GM21526 (cell line): ENCODE measurements around the gene MED12L.

Experiments used
- ATAC-seq: cut with Tn5 transposase; IDR thresholded peaks from one replicate; pipeline ENCODE4 v1.9.1; 2021; ENCODE audit warnings: moderate library complexity; ENCODE audit not compliant: unreplicated experiment, low FRiP score

Gene MED12L

GRCh38 chr3:151312972-151313371 lies 227.5 kb downstream of the MED12L start:
- ATAC-seq: no peak

GRCh38 chr3:151314137-151314536 lies 228.7 kb downstream of the MED12L start:
- ATAC-seq: no peak

GRCh38 chr3:151314593-151314992 lies 229.1 kb downstream of the MED12L start:
- ATAC-seq: no peak

GRCh38 chr3:151315136-151315535 lies 229.7 kb downstream of the MED12L start:
- no peak for ATAC-seq

- ATAC-seq: no peak
Observed at GRCh38 chr3:151315846-151316245, 230.4 kb downstream of the MED12L start.

GRCh38 chr3:151316267-151316991 lies 231.0 kb downstream of the MED12L start, which contains the start of gene GPR87:
Gene GPR87, minus strand, starts transcription at chr3:151316820. Its CDS starts 16,720 bp downstream, at chr3:151300100.
- no peak for ATAC-seq

GRCh38 chr3:151318313-151318712 lies 232.8 kb downstream of the MED12L start:
- ATAC-seq: no peak

GRCh38 chr3:151318991-151319390 lies 233.5 kb downstream of the MED12L start:
- ATAC-seq: no peak

GRCh38 chr3:151319628-151320027 lies 234.2 kb downstream of the MED12L start:
- ATAC-seq: no peak

GRCh38 chr3:151320131-151320530 lies 234.7 kb downstream of the MED12L start:
- no peak for ATAC-seq

- no peak for ATAC-seq
Observed at GRCh38 chr3:151321526-151321925, 236.1 kb downstream of the MED12L start.

GRCh38 chr3:151322511-151322910 lies 237.0 kb downstream of the MED12L start:
- no peak for ATAC-seq

- ATAC-seq: no peak
Observed at GRCh38 chr3:151327571-151328198, 242.2 kb downstream of the MED12L start.

GRCh38 chr3:151328298-151328995 lies 243.0 kb downstream of the MED12L start:
- no peak for ATAC-seq

GRCh38 chr3:151329363-151329762 lies 243.9 kb downstream of the MED12L start, which contains the start of gene P2RY13:
Gene P2RY13, minus strand, starts transcription at chr3:151329549. Its CDS starts 21 bp downstream, at chr3:151329528.
- no peak for ATAC-seq

- no peak for ATAC-seq
Observed at GRCh38 chr3:151330379-151330778, 244.9 kb downstream of the MED12L start.

- ATAC-seq: no peak
Observed at GRCh38 chr3:151330899-151331298, 245.4 kb downstream of the MED12L start.

GRCh38 chr3:151331696-151332095 lies 246.2 kb downstream of the MED12L start:
- no peak for ATAC-seq

GRCh38 chr3:151345859-151346258 lies 260.4 kb downstream of the MED12L start:
- no peak for ATAC-seq

GRCh38 chr3:151346292-151346691 lies 260.8 kb downstream of the MED12L start:
- no peak for ATAC-seq

GRCh38 chr3:151347432-151347831 lies 262.0 kb downstream of the MED12L start:
- ATAC-seq: no peak
